ENCODE measurements around the gene CUL9.

Gene CUL9

GRCh38 chr6:43231053-43231452, 49.1 kb downstream of the CUL9 start:
- DNase-seq: no peak

- DNase-seq: no peak
Observed at GRCh38 chr6:43231735-43232450, 49.9 kb downstream of the CUL9 start.

GRCh38 chr6:43235841-43236240, 53.8 kb downstream of the CUL9 start:
- DNase-seq: no peak

- no peak for DNase-seq
Observed at GRCh38 chr6:43239054-43239453, 57.1 kb downstream of the CUL9 start.

- no peak for DNase-seq
Observed at GRCh38 chr6:43240950-43241349, 59.0 kb downstream of the CUL9 start.

GRCh38 chr6:43241446-43241845, 59.5 kb downstream of the CUL9 start:
- DNase-seq: no peak

- no peak for DNase-seq
Observed at GRCh38 chr6:43242908-43243663, 61.1 kb downstream of the CUL9 start, which contains the start of gene TTBK1. Gene TTBK1, plus strand, starts transcription at chr6:43243481. Its CDS starts 3,180 bp downstream, at chr6:43246661.

GRCh38 chr6:43243664-43244321, 61.8 kb downstream of the CUL9 start:
- no peak for DNase-seq

GRCh38 chr6:43246301-43247113, 64.5 kb downstream of the CUL9 start:
- DNase-seq: no peak

GRCh38 chr6:43247114-43247999, 65.4 kb downstream of the CUL9 start:
- no peak for DNase-seq

GRCh38 chr6:43248101-43248500, 66.1 kb downstream of the CUL9 start:
- DNase-seq: no peak

GRCh38 chr6:43248791-43249190, 66.8 kb downstream of the CUL9 start:
- DNase-seq: no peak

GRCh38 chr6:43250992-43251373, 69.0 kb downstream of the CUL9 start:
- DNase-seq: no peak

GRCh38 chr6:43253401-43253800, 71.4 kb downstream of the CUL9 start:
- no peak for DNase-seq

- DNase-seq: no peak
Observed at GRCh38 chr6:43254138-43254817, 72.3 kb downstream of the CUL9 start.

GRCh38 chr6:43254846-43255245, 72.8 kb downstream of the CUL9 start:
- no peak for DNase-seq

- DNase-seq: no peak
Observed at GRCh38 chr6:43255408-43256054, 73.5 kb downstream of the CUL9 start.

- DNase-seq: no peak
Observed at GRCh38 chr6:43256670-43257366, 74.8 kb downstream of the CUL9 start.

GRCh38 chr6:43257367-43258145, 75.6 kb downstream of the CUL9 start:
- DNase-seq: no peak
